NCI-H748 (cell line): ENCODE results near the gene DGCR2.
"Not testable (repeated sequence)": the region's sequence is repeated elsewhere in the genome, so short reads cannot be mapped to it uniquely, and the experiment has no call there.

Source experiments
- DNase-seq: peaks from one replicate; lab custom pipeline; 2025; ENCODE audit not compliant: unreplicated experiment; lab: John Stamatoyannopoulos, UW

The DGCR2 gene

DNA sequence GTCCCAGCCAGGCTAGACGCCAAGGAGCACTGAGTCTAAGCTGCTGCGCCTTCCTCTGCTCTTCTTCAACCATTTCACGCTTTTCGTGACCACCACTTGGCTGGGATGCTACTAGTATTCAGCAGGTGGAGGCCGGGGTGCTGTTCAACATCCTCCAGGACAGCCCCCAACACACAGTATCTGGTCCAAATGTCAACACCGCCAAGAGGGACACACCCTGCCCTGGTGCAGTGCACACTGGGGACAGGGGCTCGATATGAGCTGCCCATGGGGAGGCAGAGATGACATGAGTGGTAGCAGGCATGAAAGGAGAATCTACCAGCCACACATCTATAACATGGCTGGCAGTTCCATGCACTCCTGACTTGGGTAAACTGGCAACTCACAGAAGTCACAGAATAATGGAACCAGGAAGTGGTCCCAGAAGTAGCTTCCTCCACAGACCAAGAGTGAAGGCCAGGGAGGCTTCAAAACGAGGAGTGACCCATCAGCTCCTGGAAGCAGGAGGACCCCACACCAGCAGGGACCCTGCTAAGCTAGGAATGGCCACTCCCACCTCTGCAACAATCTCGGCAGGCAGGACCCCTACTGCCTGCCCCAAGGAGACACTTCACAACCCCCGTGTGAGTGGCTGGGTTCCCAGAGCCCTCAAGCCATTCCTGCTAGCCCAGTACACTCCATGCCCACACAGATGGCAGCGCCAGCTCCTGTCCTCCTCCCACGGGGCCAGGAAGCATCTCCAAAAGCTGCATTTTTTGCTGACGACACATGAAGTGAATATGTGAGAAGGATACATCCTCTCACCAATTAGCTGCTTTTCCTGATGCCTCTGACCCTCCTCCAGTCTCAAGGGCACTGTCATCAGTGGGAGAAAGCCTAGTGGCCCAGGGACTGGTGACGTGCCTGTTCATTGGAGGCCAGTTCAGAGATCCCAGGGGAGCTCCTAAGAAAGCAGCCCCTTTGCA lies 78.8 kb downstream of the DGCR2 start:
- no peak for DNase-seq

DNA sequence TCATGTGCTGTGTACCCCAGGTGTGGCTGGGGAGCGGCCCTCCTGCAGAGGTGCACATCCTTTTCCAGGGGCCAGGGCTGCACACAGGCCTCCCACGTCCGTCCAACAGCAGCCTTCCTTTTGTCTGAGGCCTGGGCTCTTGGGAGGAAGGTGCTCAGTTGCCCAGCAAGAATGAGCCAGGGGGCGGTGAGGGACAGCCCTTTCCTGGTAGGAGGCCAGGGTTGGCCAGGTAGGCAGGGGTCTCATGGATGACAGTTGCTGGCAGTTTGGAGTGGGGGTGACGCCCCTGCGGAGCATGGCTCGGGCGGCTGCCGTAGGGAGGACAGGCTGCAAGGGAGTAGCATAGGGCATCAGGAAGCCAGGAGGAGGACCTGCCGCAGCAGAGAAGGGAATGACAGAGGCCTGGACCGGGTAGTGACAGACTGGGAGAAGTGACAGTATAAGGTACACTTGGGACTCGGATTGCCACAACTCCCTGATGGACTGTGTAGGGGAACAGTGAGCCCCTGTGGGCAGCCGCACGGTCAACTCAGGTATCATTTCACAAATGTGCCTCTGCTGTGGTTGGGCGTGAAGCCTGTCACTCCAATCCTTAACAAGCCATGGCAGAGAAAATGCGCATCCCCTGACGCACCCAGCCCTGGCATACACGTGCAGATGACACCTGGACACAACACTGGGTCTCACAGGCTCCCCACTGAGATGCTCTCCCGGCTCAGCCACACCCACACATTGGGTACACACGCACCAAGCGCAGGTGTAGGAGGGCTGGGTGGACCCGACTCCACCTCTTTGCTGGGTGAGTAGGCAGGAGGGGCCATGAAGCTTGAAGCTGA lies 79.7 kb downstream of the DGCR2 start:
- DNase-seq = peak; percentile 22

DNA sequence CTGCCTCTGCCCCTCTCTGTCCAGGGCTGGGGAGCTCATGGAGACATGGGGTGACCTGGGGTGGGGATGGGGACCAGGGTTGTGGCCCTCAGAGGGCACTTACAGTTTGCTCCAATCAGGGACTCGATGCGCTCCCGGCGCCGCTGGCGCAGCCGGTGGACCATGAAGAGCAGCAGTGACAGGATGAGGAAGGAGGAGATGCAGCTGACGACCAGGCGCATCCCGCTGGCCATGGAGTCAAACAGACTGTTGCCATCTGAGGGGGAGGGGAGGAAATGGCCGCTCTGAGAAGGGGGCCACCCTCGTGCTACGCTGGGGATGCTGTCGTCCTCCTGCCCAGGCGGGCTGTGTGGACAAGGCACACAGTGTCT lies 80.5 kb downstream of the DGCR2 start:
- DNase-seq = no peak

DNA sequence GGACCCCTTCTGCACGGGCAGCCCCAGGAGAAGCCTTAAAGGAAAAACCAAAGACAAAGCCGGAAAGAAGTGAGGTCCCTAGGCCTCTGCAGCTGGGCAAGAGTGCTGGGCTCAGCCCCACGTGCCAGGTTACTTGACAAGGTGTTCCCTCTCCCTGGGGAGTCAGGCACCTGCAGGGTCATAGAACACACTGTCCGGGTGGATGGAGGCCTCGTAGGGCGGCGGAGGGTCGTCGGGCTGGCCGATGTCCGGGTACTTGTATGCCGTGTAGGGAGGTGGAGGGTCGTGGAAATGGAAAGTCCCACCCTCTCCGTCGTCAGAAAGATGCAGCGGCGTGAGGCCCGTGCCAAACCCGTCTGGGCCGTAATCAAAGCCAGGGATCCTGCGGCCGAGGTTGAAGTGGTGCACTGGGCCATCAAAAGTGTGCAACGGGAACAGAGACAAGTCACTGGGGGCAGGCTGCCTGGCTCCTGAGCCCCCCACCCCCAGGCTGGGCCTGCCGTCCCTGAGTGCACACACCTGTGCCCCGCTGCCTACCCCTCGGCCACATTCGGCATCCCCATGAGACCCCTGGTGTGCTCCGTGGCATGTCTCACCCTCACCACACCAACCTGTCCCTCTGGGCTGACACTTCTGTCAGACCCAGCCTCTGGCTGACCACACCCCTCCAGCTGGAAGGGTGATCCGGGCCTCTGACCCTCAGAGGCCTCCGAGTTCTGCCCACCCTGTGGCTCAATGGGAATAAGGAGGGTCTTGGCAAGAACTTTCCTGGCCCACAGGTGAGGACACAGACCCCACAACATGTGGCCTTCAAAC lies 81.1 kb downstream of the DGCR2 start:
- no peak for DNase-seq

DNA sequence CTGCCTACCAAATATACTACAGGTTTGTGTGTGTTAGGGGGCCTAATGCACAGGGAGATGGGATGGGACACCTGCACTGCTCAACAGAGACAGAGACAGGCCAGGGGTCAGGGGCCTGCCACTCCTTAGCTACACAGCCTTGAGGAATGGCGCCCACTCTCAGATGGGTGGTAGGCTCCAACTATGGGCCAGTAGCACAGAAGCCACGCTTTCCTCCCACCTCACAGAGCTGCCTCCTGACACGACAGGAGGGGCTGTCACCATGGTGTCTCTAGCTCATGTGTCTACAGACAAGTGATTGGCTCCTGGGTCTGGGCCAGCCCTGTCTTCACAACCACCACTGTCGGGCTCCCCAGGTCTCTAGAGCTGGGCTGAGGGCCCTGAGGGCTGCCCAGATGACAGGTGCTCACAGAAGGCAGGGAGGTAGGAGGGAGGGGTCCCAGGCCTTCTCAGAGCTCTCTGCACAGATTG lies 81.8 kb downstream of the DGCR2 start:
- no peak for DNase-seq

DNA sequence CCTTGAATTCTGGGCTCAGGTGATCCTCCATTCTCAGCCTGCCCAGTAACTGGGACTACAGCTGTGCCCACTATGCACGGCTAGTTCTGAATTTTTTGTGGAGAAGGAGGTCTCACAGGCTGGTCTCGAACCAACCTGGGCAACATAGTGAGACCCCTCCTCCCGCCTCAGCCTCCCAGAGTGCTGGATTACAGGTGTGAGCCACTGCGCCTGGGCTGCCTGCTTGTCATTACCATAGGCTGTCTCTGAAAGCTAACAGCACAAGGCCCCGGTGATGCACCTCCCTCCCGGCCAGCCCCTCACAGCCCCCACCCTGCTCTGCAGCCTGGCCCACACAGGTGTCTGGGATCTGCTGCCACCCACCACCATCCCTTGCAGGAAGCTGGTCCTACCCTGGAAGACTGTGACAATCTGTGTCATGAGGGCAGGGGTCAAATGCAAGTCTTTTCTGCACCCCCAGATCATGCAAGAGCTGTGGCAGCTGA lies 82.4 kb downstream of the DGCR2 start:
- DNase-seq = no peak

DNA sequence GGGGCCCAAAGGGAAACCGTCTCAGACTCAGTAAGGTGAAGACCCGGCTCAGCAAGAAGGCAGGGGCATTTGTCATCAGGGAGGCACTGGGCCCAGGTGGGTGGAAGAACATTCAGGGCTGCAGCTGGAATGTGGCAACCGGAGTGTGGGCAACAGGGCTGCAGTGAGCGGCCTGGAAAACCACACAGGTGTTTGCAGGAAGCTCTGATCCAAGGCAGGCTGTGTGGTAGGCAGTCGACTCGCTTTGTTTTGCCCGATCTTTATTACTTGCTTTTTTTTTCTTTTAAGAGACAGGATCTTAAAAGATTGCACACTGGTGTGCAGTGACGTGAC lies 82.8 kb downstream of the DGCR2 start:
- DNase-seq = no peak

DNA sequence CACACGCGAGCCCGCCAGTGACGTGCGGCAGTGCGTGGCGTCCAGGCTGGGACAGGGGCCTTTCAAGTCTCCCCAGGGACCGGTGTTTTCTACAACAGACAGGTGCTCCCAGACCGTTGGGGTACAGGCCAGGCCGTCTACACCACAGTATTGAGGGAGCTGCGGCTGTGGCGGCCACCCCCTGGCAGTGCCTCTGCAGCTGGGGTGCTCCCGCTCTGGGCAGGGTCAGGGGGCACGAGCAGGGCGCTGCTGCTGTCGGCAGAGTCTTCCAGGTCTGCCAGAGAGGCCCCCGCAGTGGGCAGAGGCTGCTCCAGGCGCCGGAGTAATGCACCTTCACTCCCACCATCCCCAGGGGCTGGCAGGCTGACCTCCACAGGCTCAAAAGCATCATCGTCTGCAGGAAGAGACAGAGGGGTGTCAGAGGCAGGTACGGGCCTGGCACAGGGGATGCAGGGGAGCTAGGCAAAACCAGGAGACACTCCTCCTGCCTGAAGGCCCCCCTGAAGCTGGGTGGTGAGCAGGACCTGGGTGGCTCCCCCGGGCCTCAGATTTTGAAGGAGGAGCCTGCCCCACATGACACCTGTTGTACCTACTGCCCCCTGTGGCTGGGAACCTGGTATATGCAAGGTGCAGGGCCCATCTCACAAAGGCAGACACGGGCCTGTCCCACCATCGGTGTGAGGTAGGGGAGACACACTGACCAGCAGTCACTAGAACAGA lies 83.3 kb downstream of the DGCR2 start:
- no peak for DNase-seq

DNA sequence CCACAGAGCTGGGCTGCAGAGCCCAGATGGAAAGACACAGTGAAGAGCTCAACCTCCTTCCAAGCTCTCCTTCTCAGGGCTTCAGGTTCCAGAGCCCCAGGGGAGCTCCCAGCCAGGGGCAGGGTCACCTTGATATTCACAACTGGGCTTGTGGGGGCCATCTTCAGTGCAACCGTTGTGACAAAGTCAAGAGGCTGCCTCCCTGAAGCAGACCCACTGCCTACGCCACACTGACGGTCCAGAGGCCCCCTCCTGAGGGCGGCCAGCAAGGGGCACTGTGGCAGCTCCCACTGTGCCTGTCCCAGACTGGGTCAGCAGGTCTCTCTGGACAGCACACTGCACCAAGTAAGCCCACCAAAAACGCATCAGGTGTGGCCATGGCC lies 84.1 kb downstream of the DGCR2 start:
- no peak for DNase-seq

DNA sequence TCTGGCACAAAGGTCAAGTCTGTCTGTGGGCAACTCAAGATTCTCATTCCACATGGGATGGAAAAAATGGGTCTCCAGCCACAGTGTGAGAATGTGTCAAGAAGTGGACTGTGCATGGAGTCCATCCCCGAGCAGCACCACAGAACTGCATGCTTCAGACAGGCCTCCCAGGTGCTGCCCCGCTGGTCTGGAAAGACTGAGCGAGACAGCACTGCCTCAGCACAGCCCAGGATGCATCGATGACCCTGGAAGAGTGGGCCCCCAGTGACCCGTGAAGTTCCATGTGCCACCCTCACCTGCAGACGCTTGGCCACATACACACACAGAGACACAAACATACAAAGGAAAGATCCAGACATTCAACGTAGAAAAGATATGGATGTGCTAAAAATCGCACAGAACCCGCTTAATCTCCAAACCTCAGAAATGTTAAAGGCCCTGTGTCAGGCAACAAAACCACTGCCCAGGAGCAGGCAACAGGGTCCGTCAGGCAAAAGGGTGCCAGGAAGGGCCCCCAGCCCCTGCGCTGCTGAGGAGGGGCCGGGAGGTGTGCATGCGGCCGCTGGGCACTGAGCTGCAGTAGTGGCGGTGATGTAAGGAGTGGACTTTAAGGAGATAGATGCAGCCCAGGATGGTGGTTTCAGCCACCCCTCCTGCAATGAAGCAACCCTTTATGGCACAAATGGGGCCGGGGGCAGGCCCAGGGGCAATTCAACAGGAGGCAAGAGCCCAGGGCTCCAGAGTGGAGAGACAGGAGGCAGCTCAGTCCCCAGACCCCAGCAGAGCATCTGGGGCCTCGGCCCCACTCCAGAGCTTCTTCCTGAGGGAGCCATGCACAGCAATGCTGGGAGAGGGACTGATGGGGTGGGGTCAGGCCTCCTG lies 84.7 kb downstream of the DGCR2 start:
- no peak for DNase-seq

DNA sequence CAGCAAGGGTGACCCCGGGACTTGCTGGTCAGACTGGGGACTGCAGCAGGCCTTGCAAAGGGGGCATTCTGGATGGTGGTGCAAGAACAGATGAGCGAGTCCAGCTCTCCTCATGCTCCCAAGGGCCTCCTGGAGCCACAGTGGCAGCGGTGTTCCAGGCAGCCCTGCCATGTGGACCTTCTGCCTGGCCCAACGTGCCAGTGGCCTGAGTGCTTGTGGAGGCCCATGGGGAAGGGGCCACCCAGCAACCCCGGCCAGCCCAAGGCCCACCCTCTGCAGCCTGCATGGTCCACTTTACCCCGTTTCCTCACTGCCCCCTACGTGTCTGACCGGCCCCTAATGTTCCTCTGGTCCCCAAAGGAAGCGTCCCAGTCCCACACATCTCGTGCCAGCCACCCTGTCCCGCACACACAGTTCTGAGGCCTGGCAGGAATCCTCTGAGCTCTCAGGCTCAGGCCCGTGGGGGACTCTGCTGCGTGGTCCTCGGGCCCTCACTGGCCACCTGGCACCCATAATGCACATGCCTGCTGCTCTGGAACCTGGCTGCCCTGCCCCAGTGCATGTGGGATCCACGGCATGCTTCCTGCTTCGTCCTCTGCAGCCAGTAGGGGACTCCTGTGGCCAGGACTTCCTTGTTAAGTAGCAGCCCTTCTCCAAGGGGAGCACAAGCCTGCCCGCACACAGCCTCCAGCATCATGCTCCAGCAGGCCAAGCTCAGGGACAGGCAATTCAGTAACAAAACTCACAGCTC lies 85.5 kb downstream of the DGCR2 start:
- peak; percentile 8 for DNase-seq

DNA sequence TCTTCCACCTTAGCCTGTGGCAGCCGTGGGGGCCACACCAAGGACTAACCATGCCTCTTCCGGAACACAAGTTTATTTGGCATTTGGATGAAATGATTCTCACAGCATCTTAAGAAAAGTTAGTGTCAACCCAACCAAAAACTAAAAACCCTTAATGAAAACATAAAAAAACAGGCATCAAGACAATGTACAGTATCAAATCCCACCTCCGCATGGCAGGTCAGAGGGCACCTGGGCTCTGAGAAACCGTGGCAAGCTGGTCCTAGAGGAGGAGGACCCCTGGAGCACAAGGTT lies 86.0 kb downstream of the DGCR2 start:
- DNase-seq = no peak

DNA sequence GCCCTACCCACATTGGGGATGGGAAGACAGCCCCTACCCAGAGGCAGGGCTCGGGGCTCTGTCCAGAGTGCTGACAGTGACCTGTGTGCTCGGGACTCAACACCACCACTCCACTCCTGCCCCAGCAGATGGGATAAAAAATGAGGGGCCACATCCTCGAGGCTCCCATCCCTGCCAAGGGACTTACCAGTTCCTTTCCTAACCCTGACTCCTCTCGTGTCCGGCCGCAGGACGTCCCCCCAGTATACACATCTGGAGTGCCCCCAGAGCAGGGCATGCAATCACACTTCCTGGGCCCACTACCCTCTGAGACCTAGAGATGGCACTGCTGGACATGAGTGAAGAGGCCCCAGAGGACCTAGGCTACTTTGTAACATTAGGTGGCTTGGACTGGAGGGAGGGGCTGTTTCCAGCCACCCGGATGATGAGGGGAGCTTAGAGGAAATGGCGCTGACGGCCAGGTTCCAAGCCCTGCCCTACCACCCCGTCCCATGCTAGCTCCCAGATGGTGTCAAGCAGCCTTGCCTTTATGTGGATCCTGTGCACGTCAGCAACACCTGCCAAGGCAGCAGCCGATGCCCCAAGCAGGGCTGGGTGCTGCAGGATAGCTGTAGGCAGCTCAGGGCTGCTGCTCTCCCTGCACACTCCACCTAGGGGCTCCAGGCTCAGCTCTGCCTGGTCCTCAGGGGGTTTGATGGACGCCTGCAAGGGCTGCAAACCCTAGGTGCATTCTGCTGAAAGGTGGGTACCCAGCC lies 86.6 kb downstream of the DGCR2 start:
- DNase-seq = peak; percentile 55

DNA sequence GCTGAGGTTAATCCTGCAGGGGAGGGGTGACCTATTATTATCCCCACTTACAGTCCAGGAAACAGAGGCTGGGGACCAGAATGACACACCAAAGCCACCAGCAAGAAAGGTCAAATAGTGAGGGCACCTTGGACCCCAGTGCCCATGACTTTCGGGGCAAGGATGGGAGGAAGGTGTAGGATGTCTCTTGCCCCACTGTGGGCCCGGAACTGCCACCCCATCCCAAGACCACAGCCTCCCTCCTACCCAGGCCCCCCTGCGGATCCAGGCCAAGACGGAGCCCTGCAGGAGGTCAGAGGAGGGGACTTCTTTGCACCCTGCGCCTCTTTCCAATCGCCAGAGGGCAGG lies 87.1 kb downstream of the DGCR2 start:
- DNase-seq = not testable (repeated sequence)

DNA sequence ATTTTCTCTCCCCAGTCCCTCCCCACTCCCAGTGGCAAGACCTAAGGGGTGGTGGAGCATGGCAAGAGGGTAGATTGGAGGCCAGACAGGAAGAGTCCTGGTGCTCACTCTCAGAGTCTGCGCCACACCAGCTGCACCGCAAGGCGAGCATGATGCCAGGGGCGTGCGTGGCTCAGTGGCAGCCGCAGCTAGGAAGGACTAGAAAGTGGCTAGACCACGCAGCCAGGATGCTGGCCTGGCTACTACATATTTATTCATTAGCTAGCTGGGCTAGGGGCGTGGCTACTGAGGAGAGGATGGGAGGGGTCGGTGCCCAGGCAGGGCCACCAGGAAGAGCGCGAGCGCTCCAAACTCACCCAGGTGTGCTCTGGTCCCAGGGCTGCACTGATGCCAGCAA lies 87.5 kb downstream of the DGCR2 start:
- peak; percentile 42 for DNase-seq

DNA sequence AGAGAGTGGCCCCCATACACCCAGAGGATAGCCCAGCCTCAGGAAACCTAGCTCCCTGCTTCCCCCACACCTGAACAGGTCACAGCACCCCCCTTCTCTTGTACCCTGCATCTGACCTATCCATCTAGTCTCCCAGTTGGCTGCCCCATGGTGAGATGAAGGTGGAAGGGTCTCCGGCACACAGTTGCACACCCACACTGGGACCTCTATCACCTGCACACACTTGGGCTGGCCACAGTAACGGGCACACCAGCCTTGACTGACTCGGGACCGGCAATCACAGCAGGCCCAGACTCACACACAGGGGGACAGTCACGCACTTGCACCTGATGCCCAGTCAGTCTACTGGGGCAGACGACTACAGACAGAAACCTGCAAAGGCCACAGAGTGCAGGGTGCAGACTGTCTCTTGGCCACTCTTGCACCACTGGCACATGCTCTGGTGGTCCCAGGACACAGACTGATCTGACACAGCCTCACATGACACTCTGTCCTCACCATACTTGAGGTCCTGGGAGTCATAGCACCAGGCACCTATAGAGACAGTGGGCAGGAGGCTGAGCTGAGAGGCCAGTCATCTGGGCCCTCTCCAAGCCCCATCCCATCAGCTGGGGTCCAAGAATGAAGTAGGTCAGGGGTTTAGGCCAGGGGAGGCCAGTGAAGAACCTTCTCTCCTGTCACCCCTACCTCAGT lies 88.0 kb downstream of the DGCR2 start:
- DNase-seq = not testable (repeated sequence)

DNA sequence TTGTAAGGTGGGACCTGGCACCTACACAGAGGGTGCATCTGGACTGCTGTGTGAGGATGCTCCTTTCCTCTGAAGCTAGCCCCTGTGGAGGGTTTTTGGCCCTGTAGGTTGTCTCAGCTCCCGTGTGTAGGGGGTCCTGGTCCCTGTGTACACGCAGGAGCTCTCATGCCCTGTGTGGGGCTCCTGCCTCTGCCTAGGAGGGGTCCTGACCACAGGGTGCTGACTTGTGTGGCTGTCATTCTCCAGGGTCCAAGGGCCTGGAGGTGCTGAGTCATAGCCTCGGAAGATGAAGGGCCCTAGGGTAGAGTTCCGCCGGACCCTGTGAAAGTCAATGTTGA lies 88.7 kb downstream of the DGCR2 start:
- not testable (repeated sequence) for DNase-seq
